ENCODE results near the gene DLL3.

DLL3 gene

DNA sequence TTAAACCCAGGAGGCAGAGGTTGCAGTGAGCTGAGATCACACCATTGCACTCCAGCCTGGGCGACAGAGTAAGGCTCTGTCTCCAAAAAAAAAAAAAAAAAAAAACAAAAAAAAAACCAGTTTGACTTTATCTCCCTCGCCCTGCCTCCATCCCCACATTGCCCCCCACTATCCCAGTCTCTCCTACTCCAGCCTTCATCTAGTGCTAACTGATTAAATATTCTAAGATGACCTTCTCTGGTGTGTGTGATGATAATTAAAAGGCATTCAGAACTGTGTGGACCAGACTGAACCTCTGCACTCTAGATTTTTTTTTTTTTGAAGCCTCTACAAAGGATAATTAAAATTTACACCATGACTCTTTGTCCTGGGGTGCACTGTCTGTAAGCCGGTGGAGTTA, 6.0 kb upstream of the DLL3 start:
- Histone ChIP-seq H3F3A (ENCODE audit: insufficient read depth, low read length) (no peaks in the 10 kb centered on the region), H4K20me1 (ENCODE audit: insufficient read depth, low read length) (no peaks in the 10 kb centered on the region), H3K9me2 (ENCODE audit: low read depth, low read length) (no peaks in the 10 kb centered on the region), H3K27me3 (ENCODE audit: insufficient read depth, low read length) (no peaks in the 10 kb centered on the region), H3K27ac (ENCODE audit: low read depth, low read length, poor library complexity, severe bottlenecking) (no peak overlapping the region), H3K36me3 (ENCODE audit: insufficient read depth, low read length) (peaks cover 38% of the 10 kb centered on the region), H3K9ac (ENCODE audit: low read length) (no peak overlapping the region), H2AFZ (ENCODE audit: low read length) (no peak overlapping the region), H3K79me2 (ENCODE audit: insufficient read depth, low read length) (no peaks in the 10 kb centered on the region), H3K4me1 (ENCODE audit: insufficient read depth, low read length, severe bottlenecking) (peaks cover 6% of the 10 kb centered on the region), H3K4me2 (ENCODE audit: low read length) (no peak overlapping the region), H3K9me3 (ENCODE audit: low read length) (no peaks in the 10 kb centered on the region), H3K4me3 (ENCODE audit: low read depth, low read length, poor library complexity, severe bottlenecking) (no peak overlapping the region)
- no peak for TF ChIP-seq EZH2 (IDR thresholded peaks at IDR 0.05; ENCODE audit: borderline replicate concordance, low read length)
- TF ChIP-seq, protein P1, sequence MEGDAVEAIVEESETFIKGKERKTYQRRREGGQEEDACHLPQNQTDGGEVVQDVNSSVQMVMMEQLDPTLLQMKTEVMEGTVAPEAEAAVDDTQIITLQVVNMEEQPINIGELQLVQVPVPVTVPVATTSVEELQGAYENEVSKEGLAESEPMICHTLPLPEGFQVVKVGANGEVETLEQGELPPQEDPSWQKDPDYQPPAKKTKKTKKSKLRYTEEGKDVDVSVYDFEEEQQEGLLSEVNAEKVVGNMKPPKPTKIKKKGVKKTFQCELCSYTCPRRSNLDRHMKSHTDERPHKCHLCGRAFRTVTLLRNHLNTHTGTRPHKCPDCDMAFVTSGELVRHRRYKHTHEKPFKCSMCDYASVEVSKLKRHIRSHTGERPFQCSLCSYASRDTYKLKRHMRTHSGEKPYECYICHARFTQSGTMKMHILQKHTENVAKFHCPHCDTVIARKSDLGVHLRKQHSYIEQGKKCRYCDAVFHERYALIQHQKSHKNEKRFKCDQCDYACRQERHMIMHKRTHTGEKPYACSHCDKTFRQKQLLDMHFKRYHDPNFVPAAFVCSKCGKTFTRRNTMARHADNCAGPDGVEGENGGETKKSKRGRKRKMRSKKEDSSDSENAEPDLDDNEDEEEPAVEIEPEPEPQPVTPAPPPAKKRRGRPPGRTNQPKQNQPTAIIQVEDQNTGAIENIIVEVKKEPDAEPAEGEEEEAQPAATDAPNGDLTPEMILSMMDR (IDR thresholded peaks at IDR 0.05; ENCODE audit: low read length) = no peak

DNA sequence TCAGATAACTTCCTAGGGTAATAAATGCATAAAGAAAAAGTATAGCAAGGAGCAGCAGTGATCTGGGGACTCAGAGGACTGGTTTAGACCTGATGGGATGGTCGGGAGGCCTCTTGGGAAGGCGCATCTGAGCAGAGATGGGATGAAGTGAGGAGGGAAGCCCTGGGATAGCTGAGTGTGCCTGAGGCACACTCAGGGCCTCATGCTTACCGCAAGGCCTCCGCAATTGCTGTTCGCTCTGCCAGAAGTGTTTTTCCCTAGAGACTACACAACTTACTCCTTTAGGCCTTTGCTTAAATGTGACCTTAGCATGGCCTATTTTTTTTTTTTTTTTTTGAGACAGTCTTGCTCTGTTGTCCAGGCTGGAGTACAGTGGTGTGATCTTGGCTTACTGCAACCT, 4.1 kb upstream of the DLL3 start:
- H3K9me3 ChIP-seq (ENCODE audit: low read length) = no peaks in the 10 kb centered on the region
- H4K20me1 ChIP-seq (ENCODE audit: insufficient read depth, low read length) = no peaks in the 10 kb centered on the region
- H3K4me3 ChIP-seq (ENCODE audit: low read depth, low read length, poor library complexity, severe bottlenecking) = no peak overlapping the region
- H3F3A ChIP-seq (ENCODE audit: insufficient read depth, low read length) = no peaks in the 10 kb centered on the region
- peaks cover 19% of the 10 kb centered on the region for H3K36me3 ChIP-seq (ENCODE audit: insufficient read depth, low read length)
- no peaks in the 10 kb centered on the region for H3K9me2 ChIP-seq (ENCODE audit: low read depth, low read length)
- H3K4me1 ChIP-seq (ENCODE audit: insufficient read depth, low read length, severe bottlenecking) = peaks cover 23% of the 10 kb centered on the region
- H3K27me3 ChIP-seq (ENCODE audit: insufficient read depth, low read length) = no peaks in the 10 kb centered on the region; the same call in 1 of the 2 replicates
- H3K4me2 ChIP-seq (ENCODE audit: low read length) = no peak overlapping the region
- no peak overlapping the region for H2AFZ ChIP-seq (ENCODE audit: low read length)
- H3K9ac ChIP-seq (ENCODE audit: low read length) = no peak overlapping the region
- no peak for TF ChIP-seq EZH2 (IDR thresholded peaks at IDR 0.05; ENCODE audit: borderline replicate concordance, low read length)
- TF ChIP-seq, protein P1 (IDR thresholded peaks at IDR 0.05; ENCODE audit: low read length) = no peak
- H3K79me2 ChIP-seq (ENCODE audit: insufficient read depth, low read length) = no peaks in the 10 kb centered on the region
- no peak overlapping the region for H3K27ac ChIP-seq (ENCODE audit: low read depth, low read length, poor library complexity, severe bottlenecking)

DNA sequence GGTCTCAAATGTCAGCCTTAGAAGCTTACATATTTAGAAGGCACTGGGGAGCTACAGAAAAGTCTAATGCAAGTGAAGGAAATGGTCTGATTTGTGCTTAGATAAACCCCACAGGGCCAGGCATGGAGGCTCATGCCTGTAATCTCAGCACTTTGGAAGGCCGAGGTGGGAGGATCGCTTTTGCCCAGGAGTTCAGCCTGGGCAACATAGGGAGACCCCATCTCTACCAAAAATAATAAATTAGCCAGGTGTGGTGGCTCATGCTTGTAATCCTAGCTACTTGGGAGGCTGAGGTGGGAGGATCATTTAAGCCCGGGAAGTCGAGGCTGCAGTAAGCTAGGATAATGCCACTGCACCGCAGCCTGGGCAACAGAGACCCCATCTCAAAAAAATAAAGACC, 2.7 kb upstream of the DLL3 start:
- no peak for TF ChIP-seq EZH2 (IDR thresholded peaks at IDR 0.05; ENCODE audit: borderline replicate concordance, low read length)
- TF ChIP-seq, protein P1 (IDR thresholded peaks at IDR 0.05; ENCODE audit: low read length) = no peak
- no peak overlapping the region for H3K27ac ChIP-seq (ENCODE audit: low read depth, low read length, poor library complexity, severe bottlenecking)

More for the DNA sequence above, 2.7 kb upstream of the DLL3 start:
- no peak overlapping the region for H3K9ac ChIP-seq (ENCODE audit: low read length)
- peaks cover 23% of the 10 kb centered on the region for H3K4me1 ChIP-seq (ENCODE audit: insufficient read depth, low read length, severe bottlenecking)
- H3K9me3 ChIP-seq (ENCODE audit: low read length) = no peaks in the 10 kb centered on the region
- H3K9me2 ChIP-seq (ENCODE audit: low read depth, low read length) = no peaks in the 10 kb centered on the region
- H3K4me2 ChIP-seq (ENCODE audit: low read length) = no peak overlapping the region
- H2AFZ ChIP-seq (ENCODE audit: low read length) = no peak overlapping the region
- no peaks in the 10 kb centered on the region for H3K79me2 ChIP-seq (ENCODE audit: insufficient read depth, low read length)
- peaks cover 9% of the 10 kb centered on the region for H3K36me3 ChIP-seq (ENCODE audit: insufficient read depth, low read length)
- no peaks in the 10 kb centered on the region for H3F3A ChIP-seq (ENCODE audit: insufficient read depth, low read length)
- no peaks in the 10 kb centered on the region for H4K20me1 ChIP-seq (ENCODE audit: insufficient read depth, low read length)
- H3K4me3 ChIP-seq (ENCODE audit: low read depth, low read length, poor library complexity, severe bottlenecking) = no peak overlapping the region
- no peaks in the 10 kb centered on the region; the same call in none of the 2 replicates for H3K27me3 ChIP-seq (ENCODE audit: insufficient read depth, low read length)

Data from OCI-LY1 (cell line).